H54 (cell line): ENCODE measurements around the gene MYBPC2.
"Not testable (repeated sequence)": the region's sequence is repeated elsewhere in the genome, so short reads cannot be mapped to it uniquely, and the experiment has no call there.

ENCODE experiments used
- DNase-seq: peaks from one replicate; pipeline ENCODE4 v3.0.0; 2011; ENCODE audit warnings: low spot score, mixed read lengths; ENCODE audit not compliant: insufficient read length
- FAIRE-seq: peaks from 3 replicates; lab custom pipeline; 2011; peaks lifted over from hg19 to GRCh38; lab: Jason Lieb, UNC
- POLR2A ChIP-seq: IDR thresholded peaks from 2 replicates; pipeline ENCODE4 v1.6.1; 2011; ENCODE audit warnings: low read depth, mild to moderate bottlenecking, low read length

MYBPC2 gene

GRCh38 chr19:50465000-50465399 is 32.3 kb downstream of the MYBPC2 start:
- TF ChIP-seq POLR2A, result no peak
- FAIRE-seq, result no peak
- DNase-seq, result no peak

- DNase-seq, result no peak
- no peak for FAIRE-seq
- no peak for TF ChIP-seq POLR2A
Measured at GRCh38 chr19:50465986-50466705, 33.5 kb downstream of the MYBPC2 start.

- FAIRE-seq (no peak), DNase-seq (no peak)
- no peak for TF ChIP-seq POLR2A
Measured at GRCh38 chr19:50466706-50467039, 34.0 kb downstream of the MYBPC2 start.

- no peak for TF ChIP-seq POLR2A
- no peak for FAIRE-seq
- DNase-seq, result no peak
Measured at GRCh38 chr19:50467566-50467965, 34.9 kb downstream of the MYBPC2 start.

GRCh38 chr19:50468818-50469217 is 36.1 kb downstream of the MYBPC2 start:
- FAIRE-seq, result no peak
- no peak for TF ChIP-seq POLR2A
- no peak for DNase-seq

- FAIRE-seq, DNase-seq: not testable (repeated sequence)
Measured at GRCh38 chr19:50473336-50473735, 40.6 kb downstream of the MYBPC2 start.

- no peak for DNase-seq
- no peak for TF ChIP-seq POLR2A
- FAIRE-seq, result no peak
Measured at GRCh38 chr19:50475101-50475568, 42.4 kb downstream of the MYBPC2 start.

GRCh38 chr19:50475736-50476223 is 43.1 kb downstream of the MYBPC2 start:
- FAIRE-seq (no peak), DNase-seq (no peak)
- no peak for TF ChIP-seq POLR2A

- DNase-seq, result peak; percentile 99
- FAIRE-seq, result no peak
- peak; percentile 88 for TF ChIP-seq POLR2A
Measured at GRCh38 chr19:50476224-50476906, 43.7 kb downstream of the MYBPC2 start, which contains the start of the genes EMC10 and GARIN5A. Gene EMC10, plus strand, starts transcription at chr19:50476507. Its CDS starts 38 bp downstream, at chr19:50476545. Gene GARIN5A, minus strand, starts transcription at chr19:50476848. Its CDS starts 460 bp downstream, at chr19:50476388.

GRCh38 chr19:50476907-50477238 is 44.2 kb downstream of the MYBPC2 start:
- TF ChIP-seq POLR2A, result no peak
- DNase-seq (no peak), FAIRE-seq (no peak)

GRCh38 chr19:50477751-50478515 is 45.2 kb downstream of the MYBPC2 start:
- DNase-seq (no peak), FAIRE-seq (no peak)
- no peak for TF ChIP-seq POLR2A

- TF ChIP-seq POLR2A, result no peak
- DNase-seq, result no peak
- no peak for FAIRE-seq
Measured at GRCh38 chr19:50478901-50479715, 46.4 kb downstream of the MYBPC2 start.

GRCh38 chr19:50479761-50480251 is 47.1 kb downstream of the MYBPC2 start:
- no peak for TF ChIP-seq POLR2A
- DNase-seq, result no peak
- no peak for FAIRE-seq
